Measurements from ENCODE around the gene CYSTM1. TPM values are rescaled to one million over a fixed set of nuclear protein-coding genes. Genes with fewer than 3 reads are reported as not detected.

Gene CYSTM1
- total and polyA plus RNA-seq, 2 of the 8 experiments (the other 6 are each of a cell fraction or from before 2014, with no cell fraction given), result 25.0 to 47.8 TPM

GRCh38 chr5:140165923-140166270 lies 9.1 kb upstream of the CYSTM1 start:
- Histone ChIP-seq H3K9ac (replicated peaks in 1 of 4; ENCODE audit: extremely low read depth in 1 of 4, low read depth in 3 of 4, low read length in 3 of 4) (no peak overlapping the region), H3K79me2 (ENCODE audit: control insufficient read depth in 1 of 2, insufficient read depth in 2 of 2, low read length in 2 of 2) (no peaks in the 10 kb centered on the region), H3K4me3 (ENCODE audit: extremely low read depth in 1 of 4, insufficient read depth in 2 of 4, low read depth in 3 of 4, low read length in 4 of 4) (no peak overlapping the region), H3K18ac (ENCODE audit: extremely low read depth, low read length) (no peak overlapping the region), H3K79me1 (ENCODE audit: low read depth, low read length) (no peaks in the 10 kb centered on the region), H3K36me3 (ENCODE audit: control insufficient read depth in 2 of 4, insufficient read depth in 4 of 4, low read length in 3 of 4) (no peaks in the 10 kb centered on the region), H2AK5ac (ENCODE audit: low read depth, low read length) (no peak overlapping the region), H4K5ac (ENCODE audit: insufficient read length, low read depth, low read length) (no peak overlapping the region), H4K20me1 (replicated peaks in 1 of 2; ENCODE audit: control insufficient read depth in 1 of 2, insufficient read depth in 2 of 2, low read length in 2 of 2) (no peaks in the 10 kb centered on the region), H3K4me2 (ENCODE audit: insufficient read depth in 1 of 2, low read depth in 2 of 2, low read length in 2 of 2) (no peak overlapping the region), H2BK120ac (replicated peaks; ENCODE audit: low read depth, low read length) (no peak overlapping the region), H3K23me2 (ENCODE audit: low read depth, low read length) (no peaks in the 10 kb centered on the region), H4K91ac (replicated peaks; ENCODE audit: insufficient read length, low read length) (no peak overlapping the region), H2BK5ac (ENCODE audit: low read depth, low read length) (no peak overlapping the region), H2AFZ (ENCODE audit: low read length) (no peak overlapping the region), H2BK20ac (ENCODE audit: low read length) (no peak overlapping the region), H3K27ac (ENCODE audit: low read depth, low read length) (no peak overlapping the region), H3K14ac (ENCODE audit: insufficient read length) (no peak overlapping the region), H3K4me1 (replicated peaks in 1 of 4; ENCODE audit: control insufficient read depth in 3 of 4, insufficient read depth in 4 of 4, low read length in 3 of 4) (no peaks in the 10 kb centered on the region), H2BK12ac (ENCODE audit: low read depth, low read length) (no peak overlapping the region), H3K4ac (replicated peaks; ENCODE audit: insufficient read length, low read depth, low read length) (no peak overlapping the region), H3K27me3 (replicated peaks in 1 of 4; ENCODE audit: control insufficient read depth in 3 of 4, extremely low read depth in 1 of 4, insufficient read depth in 3 of 4, low read length in 3 of 4) (no peaks in the 10 kb centered on the region), H2BK15ac (ENCODE audit: low read length) (no peak overlapping the region), H3K9me3 (ENCODE audit: insufficient read depth in 2 of 2, low read depth in 1 of 2, low read length in 1 of 2) (no peaks in the 10 kb centered on the region), H3K23ac (ENCODE audit: insufficient read length) (no peak overlapping the region), H4K8ac (ENCODE audit: extremely low read depth, insufficient read depth, low read length) (no peak overlapping the region), H3K56ac (replicated peaks; ENCODE audit: insufficient read length, low read depth, low read length) (no peak overlapping the region)
- TF ChIP-seq MAFK (IDR thresholded peaks at IDR 0.05; ENCODE audit: low read depth, low read length) (no peak), ASH2L (IDR thresholded peaks at IDR 0.05; ENCODE audit: low read length) (no peak), FOSL1 (IDR thresholded peaks at IDR 0.05; ENCODE audit: insufficient read depth, low read depth, low read length) (no peak), RFX5 (IDR thresholded peaks at IDR 0.05; ENCODE audit: borderline replicate concordance, low read depth, low read length) (no peak), GTF2F1 (IDR thresholded peaks at IDR 0.05; ENCODE audit: borderline replicate concordance, low read depth, low read length) (no peak), RXRA (IDR thresholded peaks at IDR 0.05; ENCODE audit: insufficient read depth, low read depth, low read length) (no peak), CEBPB (IDR thresholded peaks at IDR 0.05; ENCODE audit: low read depth, low read length) (no peak), SIRT6 (IDR thresholded peaks at IDR 0.05; ENCODE audit: low read length) (no peak)
- TF ChIP-seq, protein P1, sequence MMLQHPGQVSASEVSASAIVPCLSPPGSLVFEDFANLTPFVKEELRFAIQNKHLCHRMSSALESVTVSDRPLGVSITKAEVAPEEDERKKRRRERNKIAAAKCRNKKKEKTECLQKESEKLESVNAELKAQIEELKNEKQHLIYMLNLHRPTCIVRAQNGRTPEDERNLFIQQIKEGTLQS (IDR thresholded peaks at IDR 0.05; ENCODE audit: insufficient read depth, low read depth, low read length), result no peak
- TF ChIP-seq, protein P2, sequence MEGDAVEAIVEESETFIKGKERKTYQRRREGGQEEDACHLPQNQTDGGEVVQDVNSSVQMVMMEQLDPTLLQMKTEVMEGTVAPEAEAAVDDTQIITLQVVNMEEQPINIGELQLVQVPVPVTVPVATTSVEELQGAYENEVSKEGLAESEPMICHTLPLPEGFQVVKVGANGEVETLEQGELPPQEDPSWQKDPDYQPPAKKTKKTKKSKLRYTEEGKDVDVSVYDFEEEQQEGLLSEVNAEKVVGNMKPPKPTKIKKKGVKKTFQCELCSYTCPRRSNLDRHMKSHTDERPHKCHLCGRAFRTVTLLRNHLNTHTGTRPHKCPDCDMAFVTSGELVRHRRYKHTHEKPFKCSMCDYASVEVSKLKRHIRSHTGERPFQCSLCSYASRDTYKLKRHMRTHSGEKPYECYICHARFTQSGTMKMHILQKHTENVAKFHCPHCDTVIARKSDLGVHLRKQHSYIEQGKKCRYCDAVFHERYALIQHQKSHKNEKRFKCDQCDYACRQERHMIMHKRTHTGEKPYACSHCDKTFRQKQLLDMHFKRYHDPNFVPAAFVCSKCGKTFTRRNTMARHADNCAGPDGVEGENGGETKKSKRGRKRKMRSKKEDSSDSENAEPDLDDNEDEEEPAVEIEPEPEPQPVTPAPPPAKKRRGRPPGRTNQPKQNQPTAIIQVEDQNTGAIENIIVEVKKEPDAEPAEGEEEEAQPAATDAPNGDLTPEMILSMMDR (IDR thresholded peaks at IDR 0.05; ENCODE audit: control extremely low read depth in 1 of 3, insufficient read depth in 1 of 3, low read depth in 1 of 3, low read length in 3 of 3), result no peak
- ChIA-PET POLR2A (ENCODE audit: partially characterized antibody) (no interaction called here), CTCF (ENCODE audit: partially characterized antibody) (interaction anchor here (0.6 to 1.5 kb wide), 3 partner anchors 10 to 31 kb away, joined by 3 to 9 read pairs (median 4); no protein-coding TSS in a partner anchor)
- WGBS, 2 experiments (ENCODE audit: extremely low coverage in 1 of 2, insufficient coverage in 1 of 2, insufficient read length in 1 of 2, insufficient replicate concordance in 2 of 2, low coverage in 1 of 2, low lambda C conversion rate in 2 of 2, missing lambda C conversion rate in 1 of 2), result 82% methylated on average over 4 of the region's 4 CpGs; no CpG with 5 or more reads in 1 of the 2 experiments
- DNase-seq (ENCODE audit: low read depth in 1 of 2, low spot score in 2 of 2) (no peak), FAIRE-seq (no peak)

Data from H1 (cell line).